GM21717 (cell line): ENCODE measurements around the gene NUMB.
A peak's percentile ranks its signal among the peaks of the same experiment; 100 is the strongest.

Source experiments
- ATAC-seq: cut with Tn5 transposase; IDR thresholded peaks from one replicate; pipeline ENCODE4 v1.9.1; 2021; ENCODE audit warnings: mild to moderate bottlenecking, moderate library complexity; ENCODE audit not compliant: unreplicated experiment

The NUMB gene

DNA sequence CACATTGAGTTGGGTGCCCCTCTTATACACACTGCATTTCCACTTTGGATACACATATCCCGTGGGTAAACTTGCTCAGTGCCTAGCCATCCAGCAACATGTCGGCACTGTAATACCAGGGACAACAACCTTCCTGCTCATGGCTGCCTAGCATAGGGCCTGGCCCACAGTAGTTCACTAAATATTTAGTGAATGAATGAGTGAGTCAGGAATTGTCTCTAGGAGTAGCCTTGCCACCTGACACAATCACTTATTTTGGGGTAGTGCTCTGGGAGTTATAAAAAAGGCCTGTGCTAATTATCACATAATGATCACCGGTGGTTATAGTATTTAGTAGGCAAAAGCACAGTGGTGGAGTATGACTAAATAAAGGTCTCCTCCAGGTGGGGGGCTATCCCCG is 8.5 kb upstream of the NUMB start:
- ATAC-seq: no peak

DNA sequence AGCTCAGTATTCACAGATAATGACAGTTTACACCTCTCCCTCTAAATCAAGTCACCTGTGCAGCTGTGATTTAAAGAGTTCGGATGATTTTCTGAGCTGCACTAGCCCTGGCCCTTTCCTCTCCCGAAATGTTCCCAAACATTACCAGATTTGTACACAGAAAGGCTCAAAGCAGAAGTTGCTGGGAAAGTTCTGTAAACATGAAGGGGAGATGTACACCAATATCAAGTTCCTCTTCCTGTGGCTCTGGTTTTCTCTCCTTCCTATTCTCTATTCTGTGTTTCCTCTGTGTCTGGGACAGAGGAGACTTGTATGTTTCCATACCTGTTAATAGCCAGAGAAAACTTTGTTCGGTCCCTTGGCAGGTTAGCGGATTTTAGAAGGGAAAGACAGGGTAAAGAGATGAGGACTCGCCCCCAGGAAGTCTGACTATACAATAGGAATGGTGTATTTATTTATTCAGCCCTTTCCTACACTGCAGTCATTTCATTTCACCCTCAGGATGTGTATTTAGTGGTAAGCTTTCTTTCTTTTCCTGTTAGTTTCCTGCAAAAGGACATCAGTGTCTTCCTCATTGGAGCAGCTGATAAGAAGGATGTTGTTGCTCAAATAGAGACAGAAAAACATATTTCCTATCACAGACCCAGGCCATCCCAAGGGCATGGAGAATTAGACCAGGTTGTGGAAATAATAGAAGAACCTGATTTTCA is 7.6 kb upstream of the NUMB start:
- no peak for ATAC-seq

DNA sequence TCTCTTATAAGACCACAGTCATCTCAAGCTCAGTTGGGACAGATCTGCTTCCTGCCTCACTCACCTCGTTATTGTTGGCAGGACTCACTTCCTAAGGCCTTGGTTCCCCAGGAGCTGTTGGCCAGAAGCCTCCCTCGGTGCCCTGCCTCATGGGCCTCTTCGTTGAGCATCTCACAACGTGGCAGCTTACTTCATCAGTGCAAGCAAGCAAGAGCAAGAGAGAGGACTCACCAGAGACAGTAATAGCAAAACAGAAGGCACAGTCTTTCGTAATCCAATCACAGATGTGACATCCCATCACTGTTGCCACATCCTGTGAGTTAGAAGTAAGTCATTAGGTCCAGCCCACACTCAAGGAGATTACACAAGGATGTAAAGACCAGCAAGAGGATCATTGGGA is 5.1 kb upstream of the NUMB start:
- no peak for ATAC-seq

DNA sequence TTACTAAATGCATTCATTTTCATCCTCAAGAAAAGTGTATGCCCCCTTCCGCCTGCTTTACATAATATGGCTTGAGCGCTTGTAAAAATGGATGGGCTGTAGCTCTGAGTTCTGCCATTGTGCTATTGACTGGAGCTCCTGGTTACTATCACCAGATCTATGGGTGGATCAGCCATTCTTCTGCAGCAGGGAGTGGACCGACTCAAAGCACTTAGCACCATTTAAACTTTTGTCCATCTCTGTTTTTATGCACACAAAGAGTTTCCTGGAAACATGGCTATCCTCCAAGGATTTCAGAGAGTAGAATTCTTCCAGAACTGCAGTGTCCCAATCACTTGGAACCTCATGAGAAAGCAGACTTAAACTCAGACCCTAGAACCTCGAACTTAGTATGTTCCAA is 4.5 kb upstream of the NUMB start:
- ATAC-seq: no peak

DNA sequence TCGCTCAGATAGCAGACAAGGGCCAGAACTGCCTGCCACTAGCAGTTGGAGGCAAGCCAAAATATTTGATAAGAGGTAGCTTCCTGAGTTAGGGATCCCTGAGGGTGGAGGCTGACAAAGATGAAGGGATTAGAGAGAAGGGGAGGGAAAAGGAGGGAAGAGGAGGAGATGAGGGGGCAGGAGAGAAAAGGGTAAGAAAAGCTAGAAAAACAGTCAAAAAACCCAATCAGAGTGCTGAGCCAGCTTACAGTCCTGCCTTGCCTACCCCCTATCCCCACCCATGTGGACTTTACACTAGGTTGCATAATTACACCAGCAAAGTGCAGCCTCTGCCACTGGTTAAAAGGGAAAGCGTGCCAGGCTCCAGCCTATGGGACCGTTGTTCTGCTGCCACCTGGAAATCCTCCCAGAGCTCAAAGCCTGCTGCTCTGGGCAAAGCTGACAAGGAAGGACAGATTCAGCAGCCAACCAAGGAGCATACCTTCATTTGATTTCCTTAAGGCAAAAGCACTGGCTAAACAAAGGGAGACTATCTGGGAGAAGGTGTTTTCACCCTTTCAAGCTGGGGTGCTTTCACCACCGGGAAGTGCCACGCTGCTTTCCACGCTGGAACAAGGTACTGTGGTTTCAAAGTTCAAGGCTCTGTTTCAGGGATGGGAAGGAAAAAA is 3.8 kb upstream of the NUMB start:
- ATAC-seq: no peak

DNA sequence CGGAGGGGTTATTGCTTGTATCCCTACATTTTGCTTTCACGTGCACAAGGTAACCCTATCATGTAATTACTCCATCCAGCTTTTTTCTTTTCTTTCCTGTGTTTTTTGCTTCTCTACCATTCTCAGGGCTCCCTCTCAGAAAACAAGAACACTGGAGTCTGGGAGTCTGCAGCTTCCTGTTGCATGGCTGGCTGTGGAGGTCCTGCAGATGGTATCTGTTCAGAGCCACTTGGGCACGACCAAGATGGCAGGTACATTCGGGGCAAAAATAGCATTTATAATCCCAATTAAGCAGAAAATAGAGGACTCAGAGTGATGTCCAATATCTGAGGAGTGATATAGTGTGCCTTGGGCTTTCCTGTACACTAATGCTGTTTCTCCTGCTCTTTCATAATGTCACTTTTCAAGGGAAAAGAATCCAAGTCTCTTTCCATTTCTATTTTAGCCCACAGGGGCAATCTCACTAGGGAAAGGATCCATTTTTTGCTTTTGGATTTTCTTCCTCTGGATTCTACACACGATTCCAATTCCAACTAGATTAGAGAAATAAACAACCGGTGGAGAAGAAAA is 3.2 kb upstream of the NUMB start:
- ATAC-seq: no peak

DNA sequence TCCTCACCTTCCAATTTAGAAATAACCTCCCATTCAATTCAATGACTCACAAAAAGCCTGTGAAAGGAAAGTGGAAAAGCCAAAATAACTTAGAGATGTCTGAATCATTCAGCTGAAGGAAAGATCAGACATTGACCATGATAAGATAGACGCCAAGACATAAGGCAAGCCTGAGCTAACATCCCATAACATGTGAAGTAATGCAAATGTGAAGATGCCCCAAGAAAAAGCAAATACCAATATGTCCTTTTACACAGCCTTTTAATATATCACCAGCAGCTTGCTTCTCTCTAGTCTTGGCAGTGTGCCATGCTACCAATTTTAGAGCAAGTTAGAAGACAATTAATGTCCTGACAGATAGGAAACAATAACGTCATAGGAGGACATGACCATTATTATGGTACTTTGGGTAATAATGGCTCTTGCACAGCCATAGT is 2.4 kb upstream of the NUMB start:
- ATAC-seq: no peak

DNA sequence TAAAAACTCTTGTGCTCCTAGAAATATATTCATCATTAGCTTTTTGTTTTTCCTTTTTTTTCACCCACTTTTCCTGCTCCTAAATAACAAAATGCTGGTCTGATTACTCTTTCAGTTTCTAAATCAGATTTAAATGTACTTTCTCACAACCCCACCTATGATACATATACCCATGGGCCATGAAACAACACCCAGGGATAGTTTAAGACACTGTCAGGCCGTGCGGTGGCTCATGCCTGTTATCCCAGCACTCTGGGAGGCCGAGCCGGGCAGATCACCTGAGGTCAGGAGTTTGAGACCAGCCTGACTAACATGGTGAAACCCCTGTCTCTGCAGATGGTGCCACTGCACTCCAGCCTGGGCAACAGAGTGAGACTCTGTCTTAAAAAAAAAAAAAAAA is 1.6 kb upstream of the NUMB start:
- no peak for ATAC-seq

DNA sequence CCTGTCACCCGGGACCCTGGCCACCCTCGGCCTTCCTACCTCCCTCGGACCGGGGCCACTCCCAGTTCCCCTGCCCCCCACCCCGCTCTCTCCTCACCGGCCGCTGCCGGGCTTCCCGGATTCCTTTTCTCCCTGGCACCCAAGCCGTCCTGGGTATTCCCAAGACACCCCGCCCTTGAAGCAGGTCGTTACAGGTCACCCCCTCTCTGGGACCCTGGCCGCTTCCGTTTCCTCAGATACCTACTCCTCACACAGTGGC is 493 bp downstream of the NUMB start:
- peak; percentile 2 for ATAC-seq

DNA sequence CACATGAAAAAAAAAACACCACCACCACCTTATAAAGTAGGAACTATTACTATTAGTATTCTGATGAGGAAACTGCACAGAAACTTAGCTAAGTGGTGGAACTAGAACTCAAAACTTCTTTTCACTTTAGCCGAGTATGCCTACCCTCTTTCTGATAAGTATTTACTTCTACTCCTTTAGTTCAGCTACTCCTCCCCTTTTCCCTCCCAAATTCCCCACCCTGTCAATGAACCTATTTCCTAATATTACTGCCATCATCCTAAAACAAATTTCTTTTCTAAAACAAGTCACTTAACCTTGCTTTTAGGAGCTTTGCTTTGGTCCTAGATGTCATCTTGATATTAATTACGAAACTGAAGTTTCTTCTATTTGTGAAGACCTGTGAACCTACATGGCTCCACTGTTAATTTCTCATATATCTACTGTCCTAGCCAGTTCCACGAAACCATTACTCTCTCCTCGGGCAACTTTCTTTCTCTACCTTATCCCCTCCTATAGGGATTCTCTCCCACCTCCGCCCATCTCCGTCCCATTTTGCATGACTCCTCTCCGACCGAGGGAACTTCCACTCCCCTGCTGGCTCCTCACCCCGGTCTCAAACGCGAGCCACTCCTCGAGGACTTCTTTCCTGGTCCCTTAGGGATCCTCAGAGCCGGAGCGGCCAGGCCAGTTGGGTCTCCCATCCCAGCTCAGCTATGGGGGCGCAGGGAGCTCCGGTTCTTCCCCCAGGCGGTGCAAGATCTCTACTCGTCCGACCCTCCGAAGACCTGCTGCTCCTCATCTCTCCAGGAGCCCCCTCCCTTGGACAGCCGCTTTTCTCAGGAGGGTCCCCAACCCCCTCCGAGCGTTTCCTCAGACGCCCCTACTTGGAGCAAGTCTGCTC is 1.1 kb downstream of the NUMB start:
- peak; percentile 5 for ATAC-seq

DNA sequence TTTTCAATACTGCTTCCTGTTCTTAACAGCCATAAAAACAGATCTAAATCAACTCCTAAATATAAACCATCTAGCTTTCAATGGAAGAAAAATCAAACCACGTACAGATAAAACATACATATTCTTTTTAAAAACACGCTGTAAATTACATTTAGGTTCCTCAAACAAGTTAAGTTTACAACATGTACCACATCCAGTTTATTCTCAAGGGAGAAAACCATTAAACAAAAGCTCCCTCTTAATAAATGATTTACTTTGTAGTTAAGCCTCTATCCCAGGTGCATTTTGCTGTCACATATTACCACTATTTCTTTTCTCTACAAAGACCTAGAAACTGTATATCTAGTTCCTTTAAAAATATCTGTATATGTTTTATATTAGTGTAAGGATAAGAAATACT is 3.1 kb downstream of the NUMB start:
- no peak for ATAC-seq

DNA sequence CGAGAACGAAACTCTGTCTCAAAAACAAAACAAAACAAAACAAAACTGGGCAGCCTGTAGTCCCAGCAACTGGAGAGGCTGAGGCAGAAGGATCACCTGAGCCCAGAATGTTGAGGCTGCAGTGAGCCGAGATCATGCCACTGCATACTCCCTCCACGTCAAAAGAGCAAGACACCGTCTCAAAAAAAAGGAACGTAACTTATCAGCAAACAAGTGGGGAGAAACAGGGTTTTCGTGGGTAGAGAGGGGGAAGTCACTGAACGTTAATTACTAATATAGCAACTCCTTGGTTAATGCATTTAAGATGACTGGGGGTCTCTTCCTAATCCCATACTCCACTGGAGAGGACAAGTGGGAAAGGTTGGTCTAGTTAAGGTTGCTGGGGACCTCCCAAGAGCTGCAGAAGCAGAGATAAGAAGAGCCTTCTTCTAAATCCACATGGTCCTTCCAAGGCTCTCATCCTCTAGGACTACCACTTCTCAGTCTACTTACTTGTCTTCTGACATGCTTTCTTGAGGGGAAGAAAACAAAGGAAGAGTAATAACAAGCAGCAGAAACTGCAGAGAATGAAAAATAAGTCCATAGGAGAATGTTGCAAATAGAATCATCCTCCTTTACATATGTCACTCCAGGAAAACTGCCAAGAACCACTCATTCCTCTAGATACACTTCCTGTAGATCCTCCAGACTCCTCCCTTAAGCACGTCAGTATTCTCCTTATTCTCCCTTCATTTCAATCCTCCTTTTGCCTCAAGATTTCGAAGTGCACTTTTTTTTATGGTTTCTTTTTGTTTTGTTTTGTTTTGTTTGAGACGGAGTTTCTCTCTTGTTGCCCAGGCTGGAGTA is 5.8 kb downstream of the NUMB start:
- ATAC-seq: no peak

DNA sequence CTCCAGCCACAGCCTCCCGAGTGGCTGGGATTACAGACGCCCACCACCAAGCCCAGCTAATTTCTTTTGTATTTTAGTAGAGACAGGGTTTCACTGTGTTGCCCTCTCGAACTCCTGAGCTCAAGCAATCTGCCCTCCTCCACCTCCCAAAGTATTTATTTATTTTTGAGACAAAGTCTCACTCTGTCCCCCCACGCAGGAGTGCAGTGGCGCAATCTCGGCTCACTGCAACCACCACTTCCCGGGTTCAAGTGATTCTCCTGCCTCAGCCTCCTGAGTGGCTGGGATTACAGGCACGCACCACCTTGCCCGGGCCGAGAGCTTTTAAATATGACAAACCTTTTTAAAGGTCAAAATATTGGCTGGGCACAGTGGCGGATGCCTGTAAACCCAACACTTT is 14.6 kb downstream of the NUMB start:
- no peak for ATAC-seq

DNA sequence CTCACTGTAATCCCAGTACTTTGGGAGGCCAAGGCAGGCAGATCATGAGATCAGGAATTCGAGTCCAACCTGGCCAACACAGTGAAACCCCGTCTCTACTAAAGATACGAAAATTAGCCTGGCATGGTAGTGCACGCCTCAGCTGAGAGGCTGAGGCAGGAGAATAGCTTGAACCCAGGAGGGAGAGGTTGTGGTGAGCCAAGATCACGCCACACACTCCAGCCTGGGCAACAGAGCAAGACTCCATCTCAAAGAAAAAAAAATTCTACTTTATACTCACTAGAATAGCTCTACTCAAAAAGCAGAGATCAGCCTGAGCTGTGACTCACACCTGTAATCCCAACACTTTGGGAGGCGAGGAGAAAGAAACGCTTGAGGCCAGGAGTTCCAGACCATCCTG is 17.1 kb downstream of the NUMB start:
- ATAC-seq: no peak

DNA sequence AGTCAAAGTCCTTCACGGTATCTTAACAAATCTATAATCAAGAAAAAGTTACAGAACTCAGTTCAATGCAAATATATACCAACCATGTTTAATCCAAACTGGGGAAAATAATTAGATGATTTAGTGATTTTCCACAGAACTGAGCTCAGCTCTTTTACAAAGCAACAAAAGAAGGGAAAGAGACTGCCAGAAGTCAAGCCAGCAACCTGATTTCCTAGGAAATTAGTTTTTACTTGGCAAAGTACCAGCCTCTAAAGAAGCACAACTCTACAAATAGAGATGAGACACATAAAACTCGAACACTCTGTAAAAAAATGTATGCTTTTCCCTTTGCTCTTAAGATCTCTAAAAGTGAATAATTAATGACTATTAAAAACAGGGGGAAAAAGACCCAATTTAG is 19.4 kb downstream of the NUMB start:
- ATAC-seq: no peak

DNA sequence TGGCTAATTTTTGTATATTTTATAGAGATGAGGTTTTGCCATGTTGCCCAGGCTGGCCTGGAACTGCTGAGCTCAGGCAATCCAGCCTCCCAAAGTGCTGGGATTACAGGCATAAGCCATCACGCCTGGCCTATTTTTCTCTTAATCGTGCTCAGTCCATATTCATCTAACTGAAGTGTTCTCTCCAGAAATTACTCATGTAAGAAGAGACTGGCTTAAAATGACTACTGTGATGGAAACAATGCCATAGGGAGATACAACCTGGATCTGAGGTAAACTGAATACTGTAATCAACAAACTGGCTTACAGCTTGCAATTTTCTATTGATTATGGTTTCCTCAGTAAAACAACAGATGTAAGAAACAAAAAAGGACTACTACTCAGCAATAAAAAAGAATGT is 21.1 kb downstream of the NUMB start:
- no peak for ATAC-seq

DNA sequence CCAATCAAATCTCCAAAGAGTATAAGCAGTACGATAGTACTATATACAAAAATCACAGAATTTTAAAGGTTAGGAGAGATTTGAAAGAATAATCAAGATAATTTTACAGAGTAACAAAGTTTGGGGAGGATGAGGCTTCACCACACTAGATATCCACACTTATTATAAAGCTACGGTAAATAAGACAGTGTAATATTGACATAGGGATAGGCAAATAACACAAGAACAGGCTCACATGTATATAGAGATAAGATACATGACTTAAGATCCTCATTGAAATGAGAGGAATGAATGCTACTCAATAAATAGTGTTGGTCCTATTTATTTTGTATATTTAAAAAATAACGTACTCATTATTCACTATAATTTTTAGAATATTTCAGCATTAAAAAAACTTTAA is 26.2 kb downstream of the NUMB start:
- ATAC-seq: no peak

DNA sequence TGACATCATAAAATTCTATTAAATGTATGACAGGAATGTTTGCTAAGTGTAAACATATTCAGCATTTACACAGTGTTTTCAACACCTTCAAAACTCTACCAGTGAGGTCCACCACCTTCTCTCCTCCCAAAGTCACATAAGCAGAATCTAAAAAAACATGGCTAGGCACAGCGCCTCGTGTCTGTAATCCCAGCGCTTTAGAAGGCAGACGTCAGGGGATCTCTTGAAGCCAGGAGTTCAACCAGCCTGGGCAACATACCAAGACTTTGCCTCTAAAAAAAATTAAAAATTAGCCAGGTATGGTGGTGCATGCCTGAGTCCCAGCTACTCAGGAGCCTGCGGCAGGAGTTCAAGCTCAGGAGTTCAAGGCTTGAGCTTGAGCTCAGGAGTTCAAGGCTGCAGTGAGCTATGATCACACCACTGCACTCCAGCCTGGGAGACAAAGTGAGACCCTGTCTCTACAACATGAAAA is 30.0 kb downstream of the NUMB start:
- no peak for ATAC-seq

DNA sequence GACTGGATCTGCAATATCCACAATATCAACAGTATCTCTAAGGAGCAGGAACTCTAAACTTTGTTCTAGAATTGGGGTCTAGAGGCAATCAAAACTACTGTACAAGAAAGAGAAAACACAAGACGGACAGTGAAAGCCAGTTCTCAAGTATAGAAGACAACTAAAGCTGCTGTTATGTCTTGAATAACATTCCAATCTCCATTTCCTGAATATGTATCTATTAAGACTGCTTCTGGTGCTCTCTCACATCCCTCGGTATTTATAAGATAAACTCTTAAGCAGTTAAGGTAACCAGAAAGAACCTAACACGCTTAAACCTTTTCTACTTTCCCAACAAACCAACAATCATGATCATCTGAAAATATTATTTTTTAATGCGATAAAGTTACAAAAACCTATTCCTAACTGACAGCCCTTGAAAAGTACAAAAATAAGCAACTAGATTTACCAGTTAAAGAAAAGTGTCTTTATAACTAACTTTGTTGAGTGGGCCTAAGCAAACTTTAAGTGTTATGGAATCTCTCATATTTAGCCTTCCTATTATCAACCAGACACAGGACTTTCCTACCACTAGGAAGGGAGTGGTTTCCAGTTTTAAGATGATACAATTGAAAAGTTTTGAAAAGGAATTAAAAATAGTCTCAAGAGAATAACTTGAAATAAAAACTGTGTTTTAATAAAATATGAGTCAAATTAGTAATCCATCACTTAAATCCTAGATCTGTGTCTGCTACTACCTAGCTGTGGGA is 30.7 kb downstream of the NUMB start:
- no peak for ATAC-seq

DNA sequence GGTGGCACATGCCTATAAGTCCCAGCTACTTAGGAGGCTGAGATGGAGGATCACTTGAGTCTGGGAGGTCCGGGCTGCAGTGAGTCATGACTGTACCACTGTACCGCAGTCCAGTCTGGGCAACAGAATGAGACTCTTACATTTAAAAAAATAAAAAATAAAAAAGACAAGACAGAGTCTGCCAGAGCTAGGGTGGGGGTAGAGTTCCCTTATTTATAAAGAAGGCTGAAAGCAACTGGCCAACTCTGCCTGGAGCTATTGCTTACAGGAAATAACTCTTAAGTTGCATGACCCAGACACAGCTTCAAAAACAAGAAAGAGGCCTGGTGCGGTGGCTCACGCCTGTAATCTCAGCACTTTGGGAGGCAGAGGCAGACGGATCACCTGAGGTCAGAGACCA is 31.5 kb downstream of the NUMB start:
- no peak for ATAC-seq
